HL-60 (cell line): Measurements from ENCODE around the gene JPT2.
"Not testable (repeated sequence)": the region's sequence is repeated elsewhere in the genome, so short reads cannot be mapped to it uniquely, and the experiment has no call there.

Experiments
- DNase-seq, 2 experiments: peaks; one replicate each; pipeline ENCODE4 v3.0.0-alpha.2; 2010 to 2020; ENCODE audit warnings: low read depth in 1 of 2, low spot score in 1 of 2
- H3K27ac ChIP-seq: fragments of 250-450 bp; sonication (Bioruptor Pico); replicated peaks from 2 replicates; pipeline ENCODE4 v1.5.1; 2020; ENCODE audit warnings: mild to moderate bottlenecking, moderate library complexity
- H3K27me3 ChIP-seq: fragments of 250-450 bp; sonication (Bioruptor Pico); 2 replicates; pipeline ENCODE4 v1.5.1; 2021; ENCODE audit warnings: mild to moderate bottlenecking, moderate library complexity; ENCODE audit not compliant: insufficient read depth, poor library complexity, severe bottlenecking
- H3K4me3 ChIP-seq: replicated peaks from 2 replicates; pipeline ENCODE4 v1.5.1; 2011; ENCODE audit warnings: mild to moderate bottlenecking, control low read depth, low read length; ENCODE audit not compliant: insufficient read depth
- CTCF ChIP-seq: IDR thresholded peaks from one replicate; pipeline ENCODE4 v1.5.1; 2011; ENCODE audit warnings: low read length, control low read depth, inconsistent platforms; ENCODE audit not compliant: insufficient read depth
- GABPA ChIP-seq: IDR thresholded peaks from 2 replicates; pipeline ENCODE4 v1.6.1; 2012; ENCODE audit warnings: low read depth
- POLR2AphosphoS5 ChIP-seq: IDR thresholded peaks from 2 replicates; pipeline ENCODE4 v1.6.1; 2012; ENCODE audit warnings: low read depth
- REST ChIP-seq: IDR thresholded peaks from 2 replicates; pipeline ENCODE4 v1.6.1; 2012; ENCODE audit warnings: low read depth; ENCODE audit not compliant: insufficient replicate concordance
- SPI1 ChIP-seq: IDR thresholded peaks from 2 replicates; pipeline ENCODE4 v1.6.1; 2012; ENCODE audit warnings: low read depth, mild to moderate bottlenecking, borderline replicate concordance

The JPT2 gene

DNA sequence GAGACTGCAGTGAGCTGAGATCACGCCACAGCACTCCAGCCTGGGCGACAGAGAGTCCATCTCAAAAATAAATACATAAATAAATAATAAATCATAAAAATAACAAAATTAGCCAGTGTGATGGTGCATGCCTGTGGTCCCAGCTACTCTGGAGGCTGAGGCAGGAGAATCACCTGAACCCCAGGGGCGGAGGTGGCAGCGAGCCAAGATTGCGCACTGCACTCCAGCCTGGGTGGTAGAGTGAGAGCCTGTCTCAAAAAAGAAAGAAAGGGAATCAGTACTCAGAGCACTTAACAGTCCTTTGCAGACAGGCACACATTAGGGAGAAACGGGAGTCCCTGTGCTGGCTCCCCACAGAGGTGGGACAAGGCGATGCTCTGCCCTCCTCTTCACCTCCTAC is 53.0 kb downstream of the JPT2 start:
- H3K4me3 ChIP-seq, result no peak overlapping the region
- H3K27ac ChIP-seq, result no peak overlapping the region
- no peak for DNase-seq
- TF ChIP-seq REST, result no peak
- no peak for TF ChIP-seq GABPA
- TF ChIP-seq POLR2AphosphoS5, result no peak
- no peak for TF ChIP-seq SPI1
- no peak for TF ChIP-seq CTCF
- H3K27me3 ChIP-seq, result no peaks in the 10 kb centered on the region

DNA sequence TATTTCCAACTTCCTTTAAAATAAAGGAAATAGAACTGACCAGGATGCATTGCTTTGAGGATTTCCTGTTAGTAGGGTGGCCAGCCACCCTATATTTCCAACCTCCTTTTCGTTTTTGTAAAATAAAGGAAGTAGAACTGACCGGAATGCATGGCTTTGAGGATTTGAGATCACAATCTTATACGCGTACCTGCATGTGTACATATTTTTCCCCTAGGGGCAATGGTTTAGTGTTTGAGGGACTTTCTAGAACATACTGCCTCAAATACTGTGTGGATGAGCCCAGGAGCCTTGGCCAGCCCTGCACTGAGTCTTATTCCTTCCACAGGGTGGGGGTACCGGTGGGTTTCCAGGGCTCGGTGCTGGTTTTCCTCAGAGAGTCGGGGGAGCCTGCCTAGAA is 53.5 kb downstream of the JPT2 start:
- DNase-seq, result no peak
- no peaks in the 10 kb centered on the region for H3K27me3 ChIP-seq
- TF ChIP-seq REST, result no peak
- no peak for TF ChIP-seq SPI1
- TF ChIP-seq GABPA, result no peak
- no peak for TF ChIP-seq POLR2AphosphoS5
- no peak overlapping the region for H3K27ac ChIP-seq
- H3K4me3 ChIP-seq, result no peak overlapping the region

DNA sequence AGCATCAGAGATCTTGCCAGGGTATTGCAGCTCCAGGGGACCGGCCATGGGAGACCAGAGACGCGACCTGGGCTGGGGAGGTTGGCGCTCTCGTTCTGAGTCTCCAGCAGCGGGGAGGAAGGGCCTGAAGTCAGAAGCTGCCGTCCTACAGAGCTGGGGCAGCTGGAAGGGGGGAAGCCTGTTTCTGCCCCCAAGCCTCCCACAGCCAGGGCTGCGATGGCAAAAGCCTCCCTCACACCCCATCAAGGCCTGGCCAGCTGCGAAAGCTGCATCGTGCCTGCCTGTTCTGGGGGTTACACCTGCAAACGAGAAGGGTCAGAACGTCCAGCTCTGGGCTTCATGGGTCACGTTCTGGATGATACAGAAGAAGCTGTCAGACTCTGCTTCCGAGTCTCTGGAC is 54.0 kb downstream of the JPT2 start:
- Histone ChIP-seq H3K4me3 (no peak overlapping the region), H3K27me3 (no peaks in the 10 kb centered on the region), H3K27ac (no peak overlapping the region)
- DNase-seq, result no peak
- TF ChIP-seq SPI1 (no peak), GABPA (no peak), REST (no peak)

GRCh38 chr16:1732551-1732987 is 54.5 kb downstream of the JPT2 start:
- not testable (repeated sequence) for H3K27me3 ChIP-seq, DNase-seq, H3K27ac ChIP-seq, H3K4me3 ChIP-seq

DNA sequence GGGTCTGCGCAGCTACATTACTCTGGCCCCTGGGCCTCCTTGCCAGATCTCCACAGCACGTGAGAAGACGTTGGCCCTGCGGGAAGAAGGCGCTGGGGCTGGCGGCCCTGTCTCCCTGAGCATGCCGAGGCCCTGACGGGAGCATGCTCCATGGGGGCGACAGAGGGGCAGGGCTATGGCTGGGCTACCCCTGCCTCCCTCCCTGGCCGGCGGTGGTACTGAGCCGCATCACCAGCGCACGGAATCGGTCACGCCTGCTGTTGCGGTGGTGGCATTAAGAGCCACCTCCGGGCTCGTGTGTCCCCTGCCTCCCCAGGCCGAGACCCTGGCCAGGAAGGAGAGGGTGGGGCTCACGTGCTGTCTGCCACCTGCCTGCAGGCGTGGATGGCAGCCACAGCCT is 56.0 kb downstream of the JPT2 start:
- TF ChIP-seq POLR2AphosphoS5 (no peak), GABPA (no peak), CTCF (no peak), REST (no peak), SPI1 (no peak)
- Histone ChIP-seq H3K27me3 (no peaks in the 10 kb centered on the region), H3K4me3 (no peak overlapping the region), H3K27ac (no peak overlapping the region)
- no peak for DNase-seq
